DND-41 (cell line): ENCODE results near the gene ABHD12B.

Experiments
- ATAC-seq: fragments of 200-7000 bp; cut with Tn5 transposase; 3 replicates; pipeline ENCODE4 v1.9.1; 2021; ENCODE audit warnings: low read depth; ENCODE audit not compliant: insufficient read depth
- DNase-seq: peaks from one replicate; pipeline ENCODE4 v3.0.0-alpha.2; 2020
- H2AFZ ChIP-seq: 2 replicates; pipeline ENCODE4 v1.6.0; 2012; ENCODE audit warnings: low read depth, low read length
- H3K27ac ChIP-seq: 2 replicates; pipeline ENCODE4 v1.5.1; 2012; ENCODE audit warnings: low read length, inconsistent platforms
- H3K27me3 ChIP-seq: fragments of 200-600 bp; sonication (generic); 2 replicates; pipeline ENCODE4 v1.6.0; 2012; ENCODE audit warnings: low read length, mild to moderate bottlenecking, inconsistent platforms; ENCODE audit not compliant: insufficient read depth, poor library complexity
- H3K36me3 ChIP-seq: 2 replicates; pipeline ENCODE4 v1.5.1; 2012; ENCODE audit warnings: low read length, inconsistent platforms; ENCODE audit not compliant: insufficient read depth
- H3K4me1 ChIP-seq: 2 replicates; pipeline ENCODE4 v1.5.1; 2012; ENCODE audit warnings: mild to moderate bottlenecking, low read length; ENCODE audit not compliant: insufficient read depth
- H3K4me2 ChIP-seq: 2 replicates; pipeline ENCODE4 v1.6.0; 2012; ENCODE audit warnings: mild to moderate bottlenecking, moderate library complexity, low read length, inconsistent platforms; ENCODE audit not compliant: insufficient read depth
- H3K4me3 ChIP-seq, 2 experiments: fragments of 200-600 bp in 1 of 2; shearing (Covaris generic) in 1 of 2; 2 replicates each; pipeline ENCODE4 v1.5.1; 2012 to 2016; ENCODE audit warnings: inconsistent platforms in 2 of 2, low read length in 2 of 2, mild to moderate bottlenecking in 2 of 2, low read depth in 1 of 2, moderate library complexity in 1 of 2
- H3K79me2 ChIP-seq: 2 replicates; pipeline ENCODE4 v1.6.0; 2012; ENCODE audit warnings: low read length, inconsistent platforms; ENCODE audit not compliant: insufficient read depth
- H3K9ac ChIP-seq: 2 replicates; pipeline ENCODE4 v1.6.0; 2012; ENCODE audit warnings: low read depth, mild to moderate bottlenecking, inconsistent platforms, low read length, moderate library complexity
- H3K9me3 ChIP-seq: 2 replicates; pipeline ENCODE4 v1.5.1; 2012; ENCODE audit warnings: low read length, moderate library complexity, mild to moderate bottlenecking, inconsistent platforms; ENCODE audit not compliant: insufficient read depth, severe bottlenecking
- H4K20me1 ChIP-seq: 2 replicates; pipeline ENCODE4 v1.6.0; 2012; ENCODE audit warnings: low read length; ENCODE audit not compliant: insufficient read depth
- EZH2 ChIP-seq: IDR thresholded peaks from 3 replicates; pipeline ENCODE4 v1.6.1; 2012; ENCODE audit warnings: borderline replicate concordance, low read depth, mild to moderate bottlenecking, moderate library complexity, low read length, inconsistent platforms; ENCODE audit not compliant: severe bottlenecking
- TF ChIP-seq, protein P1 (sequence below): IDR thresholded peaks from 2 replicates; pipeline ENCODE4 v1.5.1; 2012; ENCODE audit warnings: borderline replicate concordance, low read length, moderate library complexity, mild to moderate bottlenecking; ENCODE audit not compliant: poor library complexity, severe bottlenecking; ENCODE audit errors: extremely low read depth

Gene ABHD12B

GRCh38 chr14:50874757-50875156 lies 2.9 kb downstream of the ABHD12B start:
- Histone ChIP-seq H3K4me3 (peak overlapping the region in 1 of 2 experiments; percentile 38; a peak in 2 of 4 replicates), H4K20me1 (no peaks in the 10 kb centered on the region)

GRCh38 chr14:50875359-50876070 lies 3.7 kb downstream of the ABHD12B start:
- Histone ChIP-seq H3K27ac (peak overlapping the region; percentile 93), H3K36me3 (no peaks in the 10 kb centered on the region), H3K4me3 (peak overlapping the region in 1 of 2 experiments; percentile 43; a peak in 2 of 4 replicates), H3K9ac (peak overlapping the region; percentile 48), H3K27me3 (no peaks in the 10 kb centered on the region), H3K9me3 (no peaks in the 10 kb centered on the region), H4K20me1 (no peaks in the 10 kb centered on the region), H3K79me2 (no peaks in the 10 kb centered on the region), H3K4me1 (peaks cover 54% of the 10 kb centered on the region), H2AFZ (peak overlapping the region; percentile 4; the same call in 1 of the 2 replicates), H3K4me2 (peak overlapping the region; percentile 71)
- TF ChIP-seq, protein P1, sequence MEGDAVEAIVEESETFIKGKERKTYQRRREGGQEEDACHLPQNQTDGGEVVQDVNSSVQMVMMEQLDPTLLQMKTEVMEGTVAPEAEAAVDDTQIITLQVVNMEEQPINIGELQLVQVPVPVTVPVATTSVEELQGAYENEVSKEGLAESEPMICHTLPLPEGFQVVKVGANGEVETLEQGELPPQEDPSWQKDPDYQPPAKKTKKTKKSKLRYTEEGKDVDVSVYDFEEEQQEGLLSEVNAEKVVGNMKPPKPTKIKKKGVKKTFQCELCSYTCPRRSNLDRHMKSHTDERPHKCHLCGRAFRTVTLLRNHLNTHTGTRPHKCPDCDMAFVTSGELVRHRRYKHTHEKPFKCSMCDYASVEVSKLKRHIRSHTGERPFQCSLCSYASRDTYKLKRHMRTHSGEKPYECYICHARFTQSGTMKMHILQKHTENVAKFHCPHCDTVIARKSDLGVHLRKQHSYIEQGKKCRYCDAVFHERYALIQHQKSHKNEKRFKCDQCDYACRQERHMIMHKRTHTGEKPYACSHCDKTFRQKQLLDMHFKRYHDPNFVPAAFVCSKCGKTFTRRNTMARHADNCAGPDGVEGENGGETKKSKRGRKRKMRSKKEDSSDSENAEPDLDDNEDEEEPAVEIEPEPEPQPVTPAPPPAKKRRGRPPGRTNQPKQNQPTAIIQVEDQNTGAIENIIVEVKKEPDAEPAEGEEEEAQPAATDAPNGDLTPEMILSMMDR = no peak
- no peak for TF ChIP-seq EZH2
- ATAC-seq (peak; percentile 97), DNase-seq (peak; percentile 96)

More at GRCh38 chr14:50874757-50875156, 2.9 kb downstream of the ABHD12B start:
- Histone ChIP-seq H3K27me3 (no peaks in the 10 kb centered on the region), H2AFZ (no peak overlapping the region), H3K9me3 (no peaks in the 10 kb centered on the region), H3K27ac (peak overlapping the region; percentile 81), H3K36me3 (no peaks in the 10 kb centered on the region), H3K4me1 (peaks cover 55% of the 10 kb centered on the region), H3K79me2 (no peaks in the 10 kb centered on the region), H3K4me2 (peak overlapping the region; percentile 71), H3K9ac (peak overlapping the region; percentile 31)
- TF ChIP-seq, protein P1 = no peak
- TF ChIP-seq EZH2 = no peak
- ATAC-seq = peak; percentile 3; the same call in 2 of the 3 replicates
- no peak for DNase-seq

GRCh38 chr14:50882932-50883826 lies 11.3 kb downstream of the ABHD12B start:
- ATAC-seq = peak; percentile 55; the same call in 1 of the 3 replicates

More at GRCh38 chr14:50882932-50883826, 11.3 kb downstream of the ABHD12B start:
- H2AFZ ChIP-seq = no peak overlapping the region; the same call in 1 of the 2 replicates
- H4K20me1 ChIP-seq = no peaks in the 10 kb centered on the region
- H3K4me2 ChIP-seq = no peak overlapping the region
- no peaks in the 10 kb centered on the region for H3K79me2 ChIP-seq
- no peaks in the 10 kb centered on the region for H3K36me3 ChIP-seq
- no peak overlapping the region for H3K9ac ChIP-seq
- H3K27ac ChIP-seq = no peak overlapping the region
- H3K9me3 ChIP-seq = no peaks in the 10 kb centered on the region
- no peaks in the 10 kb centered on the region for H3K27me3 ChIP-seq
- H3K4me3 ChIP-seq = no peak overlapping the region
- DNase-seq = no peak
- no peaks in the 10 kb centered on the region for H3K4me1 ChIP-seq
- TF ChIP-seq EZH2 = no peak
- TF ChIP-seq, protein P1 = no peak
